Gastroesophageal sphincter (tissue), 3 donors: ENCODE results near the gene DUOX2.

ENCODE experiments used
- POLR2AphosphoS5 ChIP-seq: sonication (generic); formaldehyde crosslinking; IDR thresholded peaks from one replicate; pipeline ENCODE4 v1.6.1; 2017; ENCODE audit warnings: antibody characterized with exemption
- TF ChIP-seq, protein P1 (sequence below), 4 experiments: fragments of 200-600 bp in 2 of 4; fragments of 450-650 bp in 2 of 4; sonication (generic) in 1 of 4; IDR thresholded peaks; one replicate each; pipeline ENCODE4 v1.5.1; 2017 to 2019; ENCODE audit warnings: antibody characterized with exemption in 4 of 4, mild to moderate bottlenecking in 2 of 4, moderate library complexity in 2 of 4

DNA sequence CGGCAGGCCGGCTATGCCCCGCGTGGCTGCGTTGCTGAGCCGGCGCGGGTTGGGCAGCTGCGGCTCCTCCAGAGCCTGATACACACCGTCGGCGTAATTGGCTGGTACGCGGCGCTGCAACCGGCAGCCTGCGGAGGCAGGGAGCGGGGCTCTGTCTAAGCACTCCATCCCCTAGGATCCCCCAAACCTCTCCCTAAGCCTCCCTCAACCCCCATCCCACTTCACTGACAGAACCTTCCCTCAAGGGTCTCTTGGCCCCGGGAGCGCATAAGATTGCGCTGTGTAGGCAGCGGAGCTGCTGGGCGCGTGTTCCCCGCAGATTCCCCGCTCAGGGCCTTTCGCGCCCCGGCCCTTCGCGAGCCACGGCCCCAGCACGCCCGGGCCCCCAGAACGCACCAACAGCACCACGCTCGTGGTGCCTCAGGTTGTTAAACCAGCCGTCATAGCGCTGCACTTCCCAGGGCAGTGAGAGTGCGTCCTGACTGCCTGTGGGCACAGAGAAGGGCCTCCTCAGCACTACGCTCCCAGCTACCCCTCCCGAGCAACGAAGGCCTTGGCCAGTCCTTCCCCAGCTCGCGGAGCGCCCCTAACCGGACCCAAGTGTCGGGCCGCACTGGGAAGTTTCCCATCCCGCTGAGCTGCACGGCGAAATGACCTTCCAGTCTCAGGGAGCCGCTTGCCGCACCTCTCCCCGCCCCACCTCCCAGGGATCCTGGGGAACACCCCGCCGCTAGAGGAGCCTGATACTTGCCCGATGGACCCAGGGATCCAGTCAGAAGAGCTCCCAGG is 1.2 kb downstream of the DUOX2 start:
- TF ChIP-seq, protein P1, sequence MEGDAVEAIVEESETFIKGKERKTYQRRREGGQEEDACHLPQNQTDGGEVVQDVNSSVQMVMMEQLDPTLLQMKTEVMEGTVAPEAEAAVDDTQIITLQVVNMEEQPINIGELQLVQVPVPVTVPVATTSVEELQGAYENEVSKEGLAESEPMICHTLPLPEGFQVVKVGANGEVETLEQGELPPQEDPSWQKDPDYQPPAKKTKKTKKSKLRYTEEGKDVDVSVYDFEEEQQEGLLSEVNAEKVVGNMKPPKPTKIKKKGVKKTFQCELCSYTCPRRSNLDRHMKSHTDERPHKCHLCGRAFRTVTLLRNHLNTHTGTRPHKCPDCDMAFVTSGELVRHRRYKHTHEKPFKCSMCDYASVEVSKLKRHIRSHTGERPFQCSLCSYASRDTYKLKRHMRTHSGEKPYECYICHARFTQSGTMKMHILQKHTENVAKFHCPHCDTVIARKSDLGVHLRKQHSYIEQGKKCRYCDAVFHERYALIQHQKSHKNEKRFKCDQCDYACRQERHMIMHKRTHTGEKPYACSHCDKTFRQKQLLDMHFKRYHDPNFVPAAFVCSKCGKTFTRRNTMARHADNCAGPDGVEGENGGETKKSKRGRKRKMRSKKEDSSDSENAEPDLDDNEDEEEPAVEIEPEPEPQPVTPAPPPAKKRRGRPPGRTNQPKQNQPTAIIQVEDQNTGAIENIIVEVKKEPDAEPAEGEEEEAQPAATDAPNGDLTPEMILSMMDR (IDR thresholded peaks at IDR 0.05): no peak
- TF ChIP-seq POLR2AphosphoS5: no peak
